Suprapubic skin (tissue), 4 donors: ENCODE results near the gene VPS52.

ENCODE experiments used
- CTCF ChIP-seq, 2 donors: fragments of 200-600 bp in 1 of 2; fragments of 450-650 bp in 1 of 2; sonication (generic) in 1 of 2; IDR thresholded peaks; one replicate each; pipeline ENCODE4 v1.5.1; 2016 to 2019; ENCODE audit warnings: antibody characterized with exemption in 2 of 2, mild to moderate bottlenecking in 1 of 2, moderate library complexity in 1 of 2
- EP300 ChIP-seq: sonication (generic); formaldehyde crosslinking; IDR thresholded peaks from one replicate; pipeline ENCODE4 v1.6.1; 2017; ENCODE audit warnings: antibody characterized with exemption
- POLR2A ChIP-seq, 2 donors: fragments of 450-650 bp; IDR thresholded peaks; one replicate each; pipeline ENCODE4 v1.6.1; 2017; ENCODE audit warnings: antibody characterized with exemption in 2 of 2, mild to moderate bottlenecking in 2 of 2, moderate library complexity in 2 of 2
- POLR2AphosphoS5 ChIP-seq, 3 donors: sonication (generic); formaldehyde crosslinking; IDR thresholded peaks; one replicate each; pipeline ENCODE4 v1.6.1; 2017; ENCODE audit warnings: antibody characterized with exemption in 3 of 3

GRCh38 chr6:33201147-33201545 is 70.5 kb downstream of the VPS52 start:
- no peak for TF ChIP-seq POLR2A (IDR thresholded peaks at IDR 0.05)
- TF ChIP-seq CTCF (IDR thresholded peaks at IDR 0.05): no peak
- no peak for TF ChIP-seq POLR2AphosphoS5 (IDR thresholded peaks at IDR 0.05)
- no peak for TF ChIP-seq EP300
